IPS-NIHi7 (cell line): Measurements from ENCODE around the gene FBXO11.

Source experiments
- DNase-seq: peaks from one replicate; pipeline ENCODE4 v3.0.0; 2012; ENCODE audit warnings: mixed read lengths; ENCODE audit errors: extremely low spot score

The FBXO11 gene

DNA sequence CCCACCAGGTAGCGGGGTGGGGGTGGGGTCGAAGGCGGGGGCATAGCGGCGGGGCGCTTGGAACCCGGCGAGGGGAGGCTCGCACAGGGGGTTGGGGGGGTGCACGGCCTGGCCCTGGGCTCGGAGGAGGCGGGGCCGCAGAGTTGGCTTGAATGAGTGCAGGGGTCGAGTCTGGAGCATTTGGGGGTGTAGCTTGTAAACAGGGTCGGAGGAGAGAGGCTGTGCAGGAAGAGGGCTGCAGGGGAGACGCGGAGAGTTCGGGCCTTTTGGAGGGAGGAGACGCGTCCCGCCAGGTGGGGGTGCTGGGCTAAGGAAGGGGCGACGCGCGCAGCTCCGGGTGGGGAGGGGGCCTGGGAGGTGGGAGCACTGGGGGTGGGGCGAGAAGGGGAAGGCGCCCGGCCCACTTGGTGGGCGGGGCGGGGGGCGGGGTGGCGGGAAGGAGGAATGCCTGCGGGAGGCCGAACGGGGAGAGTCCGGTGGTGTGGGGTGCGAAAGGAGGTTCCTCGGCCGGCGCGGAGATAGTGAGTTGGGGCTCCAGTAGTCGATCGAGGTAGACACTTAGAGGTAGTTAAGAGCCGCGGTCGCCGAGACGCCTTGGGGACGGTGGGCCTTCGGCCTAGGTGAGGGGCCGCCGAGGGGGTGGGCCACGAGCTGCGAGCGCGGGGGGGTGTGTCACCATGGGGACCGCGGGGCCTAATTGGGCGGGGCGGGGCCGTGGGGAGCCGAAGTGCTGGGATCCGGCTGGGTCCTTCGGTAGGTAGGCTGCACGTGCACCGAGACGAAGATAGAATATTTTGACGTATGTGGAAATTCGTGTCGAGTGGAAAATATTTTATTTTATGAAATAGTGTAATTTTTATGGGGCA is 122.6 kb downstream of the FBXO11 start:
- peak; percentile 78 for DNase-seq

DNA sequence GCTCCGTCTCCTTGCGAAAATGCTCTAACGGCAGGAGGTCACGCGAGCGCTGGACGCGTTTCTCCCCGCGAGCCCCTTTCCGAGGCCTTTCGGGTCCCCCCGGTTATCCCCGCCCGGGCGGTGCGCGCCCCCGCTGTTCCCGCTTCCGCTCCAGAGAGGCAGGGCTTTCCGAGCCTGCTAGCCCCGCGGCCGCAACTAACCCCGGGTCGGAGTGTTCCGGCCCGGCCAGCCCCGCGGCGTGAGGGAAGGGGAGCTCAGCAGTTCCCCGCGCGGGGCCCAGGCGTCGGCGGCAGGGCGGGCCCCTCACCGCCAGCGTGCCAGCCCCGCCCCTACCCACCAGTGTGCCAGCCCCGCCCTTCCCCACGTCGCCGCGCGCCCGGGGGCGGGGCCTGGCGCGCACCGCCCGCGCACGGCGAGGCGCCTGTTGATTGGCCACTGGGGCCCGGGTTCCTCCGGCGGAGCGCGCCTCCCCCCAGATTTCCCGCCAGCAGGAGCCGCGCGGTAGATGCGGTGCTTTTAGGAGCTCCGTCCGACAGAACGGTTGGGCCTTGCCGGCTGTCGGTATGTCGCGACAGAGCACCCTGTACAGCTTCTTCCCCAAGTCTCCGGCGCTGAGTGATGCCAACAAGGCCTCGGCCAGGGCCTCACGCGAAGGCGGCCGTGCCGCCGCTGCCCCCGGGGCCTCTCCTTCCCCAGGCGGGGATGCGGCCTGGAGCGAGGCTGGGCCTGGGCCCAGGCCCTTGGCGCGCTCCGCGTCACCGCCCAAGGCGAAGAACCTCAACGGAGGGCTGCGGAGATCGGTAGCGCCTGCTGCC is 123.4 kb downstream of the FBXO11 start, which contains the start of gene MSH6:
Gene MSH6, plus strand, starts transcription at position 475 of the 815 bp plus-strand sequence. Its CDS starts 89 bp downstream, at position 564.
- peak; percentile 96 for DNase-seq

DNA sequence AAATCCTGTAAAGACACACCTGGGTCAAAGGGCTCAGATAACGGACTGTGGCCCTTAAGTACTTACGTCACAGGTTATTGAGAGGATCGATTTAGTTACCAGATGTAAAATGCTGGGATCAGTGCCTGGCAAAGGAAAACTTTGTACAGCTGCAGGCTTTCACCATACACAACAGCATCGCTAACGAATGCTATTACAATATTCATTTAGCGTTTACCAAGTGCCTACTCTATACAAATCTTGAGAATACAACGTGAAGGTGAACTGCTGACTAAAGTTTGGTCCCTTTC is 124.0 kb downstream of the FBXO11 start:
- DNase-seq = no peak

DNA sequence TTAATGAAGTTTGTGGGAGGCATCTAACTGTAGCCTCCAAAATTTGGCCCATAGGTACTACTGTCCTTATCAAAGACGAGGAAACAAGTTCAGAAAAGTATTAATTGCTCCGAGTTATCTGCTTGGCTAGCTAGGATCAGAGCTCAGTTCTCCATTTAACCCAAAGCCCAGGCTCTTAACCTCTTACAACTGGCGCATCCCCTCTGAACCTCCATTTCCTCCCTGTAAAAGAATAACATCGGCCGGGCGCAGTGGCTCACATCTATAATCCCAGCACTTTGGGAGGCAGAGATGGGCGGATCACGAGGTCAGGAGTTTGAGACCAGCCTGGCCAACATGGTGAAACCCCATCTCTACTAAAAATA is 126.9 kb downstream of the FBXO11 start:
- no peak for DNase-seq

DNA sequence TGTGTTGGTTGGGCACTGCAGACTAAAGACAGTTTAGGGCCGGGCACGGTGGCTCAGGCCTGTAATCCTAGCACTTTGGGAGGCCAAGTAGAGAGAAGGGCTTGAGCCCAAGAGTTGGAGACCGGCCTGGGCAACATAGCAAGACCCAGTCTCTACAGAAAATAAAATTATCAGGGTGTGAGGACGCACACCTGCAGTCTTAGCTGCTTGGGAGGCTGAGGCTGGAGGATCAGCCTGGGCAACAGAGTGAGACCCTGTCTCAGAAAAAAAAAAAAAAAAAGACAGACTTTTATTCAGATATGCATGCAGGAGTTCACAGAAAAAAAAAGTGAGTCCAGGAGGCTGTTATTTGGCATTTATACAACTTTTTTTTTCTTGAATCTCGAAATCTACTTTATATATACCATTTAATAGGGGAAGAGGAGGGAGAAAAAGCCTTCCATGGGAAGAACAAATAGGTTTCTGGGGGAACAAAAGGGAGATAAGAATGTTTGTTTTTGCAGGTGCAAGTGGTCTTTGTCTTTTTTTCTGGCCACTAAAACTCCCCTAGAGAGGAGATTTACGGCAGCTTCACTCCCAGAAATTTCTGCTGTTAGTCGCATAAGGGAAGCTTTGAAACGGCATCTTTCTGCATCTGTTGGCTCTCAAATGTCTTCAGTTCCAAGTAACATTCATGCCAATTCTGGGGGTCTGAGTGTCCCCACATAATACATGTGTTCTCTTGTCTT is 127.4 kb downstream of the FBXO11 start:
- no peak for DNase-seq

DNA sequence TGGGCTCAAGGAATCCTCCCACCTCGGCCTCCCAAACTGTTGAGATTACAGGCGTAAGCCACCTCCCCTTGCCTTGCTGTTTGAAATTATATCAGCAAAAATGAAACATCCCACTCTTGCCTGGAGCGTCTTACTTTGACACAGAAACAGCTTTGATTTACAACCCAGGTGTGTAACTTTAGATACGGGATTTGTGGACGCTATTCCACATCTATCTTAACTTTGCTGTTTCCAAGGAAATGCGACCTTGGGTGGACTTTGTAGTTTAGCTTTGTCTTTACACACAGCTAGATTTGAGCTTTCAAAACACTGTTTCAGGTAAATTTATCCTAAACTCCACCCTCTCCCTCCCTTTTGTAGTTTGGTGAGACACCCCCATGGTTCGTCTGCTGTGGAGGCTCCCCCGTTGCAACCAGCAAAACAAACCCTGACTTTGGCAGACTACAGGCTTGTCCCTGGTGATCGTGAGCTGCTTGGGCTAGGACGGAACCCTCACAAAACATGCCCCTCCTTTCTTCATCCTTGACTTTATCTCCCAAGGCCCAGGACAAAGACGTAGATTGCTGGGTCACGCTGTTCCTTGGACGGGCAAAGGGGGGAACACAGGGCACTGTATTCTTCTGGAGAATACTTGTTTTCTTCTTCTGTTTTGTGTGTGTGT is 128.9 kb downstream of the FBXO11 start:
- DNase-seq = no peak

DNA sequence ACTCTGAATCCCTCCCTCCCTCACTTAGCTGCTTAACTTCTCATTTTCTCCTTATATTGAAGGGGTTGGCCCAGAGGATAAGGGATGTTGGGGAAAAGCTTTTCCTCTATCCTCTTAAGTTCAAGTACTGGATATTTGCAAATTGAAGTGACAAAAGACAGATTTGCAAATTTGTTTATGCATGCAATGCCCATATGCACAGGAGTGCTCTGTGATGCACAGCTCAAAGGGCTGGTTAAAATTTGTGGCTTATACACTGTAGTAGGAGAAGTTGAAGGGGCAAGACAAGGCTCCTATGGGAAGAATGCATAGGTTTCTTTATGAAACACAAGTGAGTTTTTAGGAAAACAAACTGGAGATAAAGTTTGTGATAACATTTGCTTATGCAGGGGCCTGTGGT is 131.7 kb downstream of the FBXO11 start:
- no peak for DNase-seq

DNA sequence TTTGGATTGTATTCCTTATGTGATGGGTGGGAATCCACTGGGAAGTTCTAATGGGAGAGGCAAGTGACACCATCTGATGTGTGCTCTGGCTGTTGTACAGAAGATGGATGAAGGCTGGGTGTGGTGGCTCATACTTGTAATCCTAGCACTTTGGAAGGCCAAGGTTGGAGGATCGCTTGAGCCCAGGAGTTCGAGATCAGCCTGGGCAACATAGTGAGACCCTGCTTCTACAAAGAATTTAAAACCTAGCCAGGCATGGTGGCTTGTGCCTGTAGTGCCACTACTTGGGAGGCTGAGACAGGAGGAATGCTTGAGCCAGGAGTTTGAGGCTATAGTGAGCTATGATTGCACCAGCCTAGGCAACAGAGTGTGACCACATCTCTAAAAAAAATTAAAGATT is 134.0 kb downstream of the FBXO11 start:
- DNase-seq = no peak

DNA sequence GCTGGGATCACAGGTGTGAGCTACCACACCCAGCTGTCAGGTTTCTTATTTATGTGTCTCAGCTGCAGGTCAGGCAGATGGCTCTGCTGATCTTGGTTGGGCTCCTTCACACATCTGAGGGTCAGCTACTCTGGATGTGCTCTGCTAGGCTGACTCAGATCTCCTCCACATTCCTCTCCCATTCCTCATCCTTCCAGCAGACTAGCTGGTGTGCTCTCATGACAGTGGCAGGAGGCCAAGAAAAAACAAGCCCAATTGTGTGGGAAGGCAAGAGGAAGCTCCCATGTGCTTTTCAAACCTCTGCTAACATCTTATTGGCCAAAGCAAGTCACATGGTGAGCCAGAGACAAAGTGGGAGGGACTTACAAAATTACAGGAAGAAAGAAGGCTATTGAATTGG is 135.1 kb downstream of the FBXO11 start:
- no peak for DNase-seq

DNA sequence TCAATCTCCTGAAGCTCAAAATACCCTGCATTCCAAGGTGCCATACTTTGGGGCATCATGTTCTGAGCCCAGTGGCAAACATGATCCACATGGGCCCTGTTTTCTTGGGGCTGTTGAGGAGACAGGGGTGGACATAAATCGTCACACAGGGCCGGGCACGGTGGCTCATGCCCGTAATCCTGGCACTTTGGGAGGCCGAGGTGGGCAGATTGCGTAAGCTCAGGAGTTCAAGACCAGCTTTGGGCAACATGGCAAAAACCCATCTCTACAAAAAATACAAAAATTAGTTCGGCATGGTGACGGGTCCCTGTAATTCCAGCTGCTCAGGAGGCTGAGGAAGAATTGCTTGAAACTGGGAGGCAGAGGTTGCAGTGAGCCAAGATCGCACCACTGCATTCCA is 137.0 kb downstream of the FBXO11 start:
- no peak for DNase-seq

DNA sequence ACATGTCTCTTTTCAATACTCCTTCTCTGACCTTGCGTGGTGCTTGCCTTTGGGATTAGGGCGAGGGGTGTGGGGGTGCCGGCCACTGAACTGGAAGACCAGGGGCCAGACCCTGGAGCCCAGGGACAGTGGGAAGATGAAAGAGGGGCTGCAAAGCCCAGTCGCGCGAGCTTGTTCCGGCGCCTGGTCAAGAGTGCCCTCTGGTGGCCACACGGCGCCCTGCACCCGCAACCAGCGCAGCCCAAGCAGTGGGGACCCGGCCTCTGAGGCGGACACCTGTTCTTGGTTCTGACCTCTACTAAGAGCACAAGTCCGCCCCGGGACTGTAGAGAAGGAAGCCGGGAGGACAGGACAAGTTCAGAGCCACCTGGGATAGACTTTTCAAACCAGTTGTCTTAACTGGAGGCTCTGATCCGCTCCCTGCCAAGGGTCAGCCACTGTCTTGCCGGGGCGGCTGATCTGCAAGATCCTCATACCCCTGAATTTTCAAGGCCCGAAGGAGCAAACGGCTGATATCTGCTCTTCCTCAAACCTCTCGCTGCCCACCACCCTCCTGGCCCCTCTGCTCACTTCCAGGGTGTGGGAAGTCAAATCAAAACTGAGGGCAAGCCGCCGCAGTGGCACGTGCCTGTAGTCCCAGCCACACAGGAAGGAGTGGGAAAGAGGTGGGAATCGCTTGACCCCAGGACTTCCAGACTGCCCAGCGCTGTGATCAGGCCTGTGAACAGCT is 138.3 kb downstream of the FBXO11 start:
- peak; percentile 86 for DNase-seq

DNA sequence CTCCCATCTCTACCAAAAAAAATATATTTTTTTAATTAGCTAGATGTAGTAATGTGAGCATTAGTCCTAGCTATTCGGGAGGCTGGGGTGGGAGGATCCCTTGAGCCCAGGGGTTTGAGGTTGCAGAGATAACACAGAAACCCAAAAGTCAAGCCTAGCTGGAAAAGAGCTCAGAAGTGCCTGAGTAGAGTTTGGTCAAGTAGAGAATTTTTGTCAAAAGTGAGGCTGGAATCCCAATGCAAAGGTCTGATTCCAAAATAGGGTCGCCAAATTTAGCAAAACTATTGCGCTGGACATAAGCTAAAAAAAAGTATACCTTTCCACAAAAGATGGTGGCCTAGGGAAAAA is 138.8 kb downstream of the FBXO11 start:
- DNase-seq = no peak

DNA sequence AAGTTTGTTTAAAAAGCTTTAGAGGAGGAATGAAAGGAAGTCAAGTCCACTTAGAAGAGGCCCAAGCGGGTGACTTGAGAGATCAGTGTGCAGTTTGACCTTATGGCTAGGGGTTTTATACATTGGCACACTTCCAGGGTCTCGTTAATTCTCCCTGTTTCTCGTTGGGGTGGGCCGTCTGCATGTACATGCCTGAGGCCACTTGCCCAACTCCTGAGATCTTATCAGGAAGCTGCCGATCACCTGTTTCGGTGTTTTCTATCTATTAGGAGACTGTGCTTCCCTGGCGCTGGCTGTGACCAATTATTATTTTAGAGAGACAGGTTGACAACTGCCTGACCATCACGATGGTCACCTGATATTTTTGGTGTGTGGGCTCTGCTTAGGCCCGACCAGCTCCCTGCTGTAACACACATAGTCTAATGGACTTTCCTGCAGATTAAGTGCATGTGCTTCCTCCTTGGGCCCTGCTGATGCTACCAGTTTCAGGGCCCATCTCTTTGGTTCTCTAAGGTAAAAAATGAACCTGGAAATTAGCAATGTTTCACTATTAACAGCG is 154.4 kb downstream of the FBXO11 start:
- no peak for DNase-seq

DNA sequence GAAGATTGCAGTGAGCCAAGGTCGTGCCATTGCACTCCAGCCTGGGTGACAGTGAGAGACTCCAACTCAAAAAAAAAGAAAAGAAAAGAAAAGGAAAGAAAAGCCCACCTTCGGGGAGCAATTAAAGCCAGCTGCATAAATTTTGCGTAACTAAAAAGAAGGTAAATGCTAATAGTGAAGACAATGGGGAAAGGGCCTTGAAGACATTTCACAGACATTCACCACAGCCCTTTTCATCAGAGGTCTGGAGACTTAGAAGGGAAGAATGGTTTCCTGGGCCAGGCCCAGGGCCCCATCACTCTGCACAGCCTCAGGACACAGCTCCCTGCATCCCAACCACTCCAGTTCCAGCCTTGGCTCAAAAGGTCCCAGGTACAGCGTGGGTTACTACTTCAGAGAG is 158.4 kb downstream of the FBXO11 start:
- DNase-seq = no peak

DNA sequence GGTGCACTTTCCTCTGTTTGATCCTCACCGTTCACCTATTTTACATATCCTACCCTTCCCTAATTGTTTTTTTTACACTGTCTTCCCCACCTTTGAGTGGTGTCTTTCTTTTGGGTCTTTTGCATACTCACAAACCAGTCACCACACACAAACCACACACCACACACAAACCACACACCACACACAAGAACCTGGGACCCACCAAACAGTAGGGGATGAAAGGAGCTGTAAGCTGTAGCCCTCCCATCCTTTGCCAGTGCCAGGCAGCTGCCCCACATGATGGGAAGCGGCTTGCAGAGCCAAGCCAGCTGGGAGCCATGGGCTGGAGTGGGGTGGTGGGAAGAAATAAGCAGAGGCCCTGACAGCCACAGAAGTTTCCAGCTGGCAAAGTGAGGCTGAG is 162.2 kb downstream of the FBXO11 start:
- no peak for DNase-seq

DNA sequence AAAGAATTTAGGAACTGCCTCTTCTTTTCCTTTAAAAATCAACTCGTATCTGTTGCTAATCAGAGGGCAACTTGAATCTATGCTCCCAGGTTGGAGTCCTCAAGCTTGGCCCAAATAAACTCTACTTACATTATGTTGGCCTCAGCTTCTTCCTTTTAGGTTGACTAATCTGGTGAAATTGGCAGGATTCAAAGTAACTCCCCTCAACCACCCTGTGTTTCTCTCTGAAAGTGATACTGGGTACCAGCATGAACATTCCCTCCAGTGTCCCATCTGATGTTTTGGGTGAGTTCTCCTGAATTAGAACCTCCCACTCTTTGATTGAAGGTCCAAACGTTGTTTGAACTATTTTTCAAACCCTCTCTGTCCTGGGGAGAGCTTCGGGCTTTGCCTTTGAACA is 164.7 kb downstream of the FBXO11 start:
- no peak for DNase-seq

DNA sequence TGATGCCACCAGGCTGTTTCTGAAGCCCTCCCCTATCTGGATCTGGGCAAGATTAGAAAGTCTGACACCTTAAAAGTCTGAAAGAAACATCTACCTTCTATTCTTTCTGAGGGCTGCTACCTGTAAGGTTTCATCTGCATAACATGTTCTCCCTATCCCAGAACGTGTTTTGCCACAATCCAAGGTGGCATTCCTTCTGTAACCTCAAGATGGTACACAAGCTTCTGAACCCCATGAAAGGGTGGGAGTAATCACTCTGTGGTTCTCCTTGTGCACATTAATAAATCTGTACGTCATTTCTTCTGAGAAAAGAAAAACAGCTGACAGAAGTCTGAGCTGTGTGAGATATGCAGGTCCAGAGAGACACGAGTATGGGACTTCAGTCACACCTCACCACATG is 165.2 kb downstream of the FBXO11 start:
- DNase-seq = no peak
